GM23338 (cell line): Measurements from ENCODE around the gene SPPL2A. TPM values are rescaled to one million over a fixed set of nuclear protein-coding genes. Genes with fewer than 3 reads are reported as not detected.

Experiments used
- ATAC-seq: fragments of 200-7000 bp; cut with Tn5 transposase; 3 replicates; pipeline ENCODE4 v1.9.1; 2020
- DNase-seq: peaks from one replicate; pipeline ENCODE4 v3.0.0-alpha.2; 2015; ENCODE audit warnings: low spot score
- H2AFZ ChIP-seq: fragments of 200-600 bp; sonication (generic); 2 replicates; pipeline ENCODE4 v1.8.0; 2016; ENCODE audit warnings: antibody characterized with exemption, mild to moderate bottlenecking, moderate library complexity
- H3F3A ChIP-seq: fragments of 200-600 bp; sonication (generic); replicated peaks from 2 replicates; pipeline ENCODE4 v1.8.0; 2017; ENCODE audit warnings: antibody characterized with exemption, mixed run types, low read depth
- H3K27ac ChIP-seq: fragments of 200-600 bp; sonication (generic); 2 replicates; pipeline ENCODE4 v1.6.1; 2016; ENCODE audit warnings: low read depth
- H3K27me3 ChIP-seq: fragments of 200-600 bp; sonication (generic); 2 replicates; pipeline ENCODE4 v1.8.0; 2016; ENCODE audit warnings: mild to moderate bottlenecking, mixed run types, moderate library complexity; ENCODE audit not compliant: insufficient read depth
- H3K36me3 ChIP-seq: fragments of 200-600 bp; sonication (generic); 2 replicates; pipeline ENCODE4 v1.8.0; 2016; ENCODE audit warnings: mild to moderate bottlenecking; ENCODE audit not compliant: insufficient read depth
- H3K4me1 ChIP-seq: fragments of 200-600 bp; sonication (generic); 2 replicates; pipeline ENCODE4 v1.8.0; 2016; ENCODE audit warnings: mild to moderate bottlenecking, moderate library complexity; ENCODE audit not compliant: insufficient read depth
- H3K4me2 ChIP-seq: fragments of 200-600 bp; sonication (generic); 2 replicates; pipeline ENCODE4 v1.7.1; 2017; ENCODE audit warnings: mixed run types
- H3K4me3 ChIP-seq: fragments of 200-600 bp; sonication (generic); 2 replicates; pipeline ENCODE4 v1.6.1; 2016; ENCODE audit warnings: mixed run types
- H3K79me2 ChIP-seq: fragments of 200-600 bp; sonication (generic); replicated peaks from 2 replicates; pipeline ENCODE4 v1.8.0; 2017; ENCODE audit warnings: mild to moderate bottlenecking; ENCODE audit not compliant: insufficient read depth
- H3K9me2 ChIP-seq: fragments of 200-600 bp; sonication (generic); 2 replicates; pipeline ENCODE4 v1.8.0; 2017; ENCODE audit not compliant: insufficient read depth
- H4K20me1 ChIP-seq: fragments of 200-600 bp; sonication (generic); replicated peaks from 2 replicates; pipeline ENCODE4 v1.8.0; 2017; ENCODE audit warnings: mild to moderate bottlenecking; ENCODE audit not compliant: insufficient read depth
- H3K27ac Mint-ChIP-seq: 2 replicates; pipeline ENCODE4 v1.8.0; 2020; ENCODE audit warnings: inconsistent platforms, mild to moderate bottlenecking, moderate library complexity, mixed read lengths
- H3K27me3 Mint-ChIP-seq: 3 replicates; pipeline ENCODE4 v1.8.0; 2022; ENCODE audit warnings: low read depth, mild to moderate bottlenecking, moderate library complexity, mixed read lengths, inconsistent platforms; ENCODE audit not compliant: insufficient read depth, poor library complexity
- H3K36me3 Mint-ChIP-seq: 3 replicates; pipeline ENCODE4 v1.8.0; 2021; ENCODE audit warnings: low read depth, mild to moderate bottlenecking, inconsistent platforms, moderate library complexity, mixed read lengths
- H3K4me1 Mint-ChIP-seq: 3 replicates; pipeline ENCODE4 v1.8.0; 2020; ENCODE audit warnings: mild to moderate bottlenecking, inconsistent platforms, mixed read lengths
- H3K4me3 Mint-ChIP-seq: 3 replicates; pipeline ENCODE4 v1.8.0; 2021; ENCODE audit warnings: moderate library complexity, mild to moderate bottlenecking, inconsistent platforms, mixed read lengths
- H3K9me3 Mint-ChIP-seq: 3 replicates; pipeline ENCODE4 v1.8.0; 2020; ENCODE audit warnings: moderate library complexity, mild to moderate bottlenecking, inconsistent platforms, mixed read lengths
- CREB1 ChIP-seq: fragments of 250-450 bp; sonication (Bioruptor Pico); IDR thresholded peaks from 2 replicates; pipeline ENCODE4 v1.5.0; 2020; ENCODE audit warnings: low read depth, mild to moderate bottlenecking, moderate library complexity
- CTCF ChIP-seq, 2 experiments: fragments of 200-600 bp in 1 of 2; sonication (generic) in 1 of 2; conservative IDR thresholded peaks; 2 replicates each; pipeline versions ENCODE4 v1.5.1 to v1.6.1; 2016 to 2017; ENCODE audit warnings: antibody characterized with exemption in 2 of 2, low read depth in 2 of 2, mild to moderate bottlenecking in 2 of 2, moderate library complexity in 1 of 2
- ETS1 ChIP-seq: IDR thresholded peaks from 2 replicates; pipeline ENCODE4 v1.6.1; 2016; ENCODE audit warnings: antibody characterized with exemption
- EZH2 ChIP-seq: fragments of 200-600 bp; sonication (generic); IDR thresholded peaks from one replicate; pipeline ENCODE4 v1.8.0; 2017; ENCODE audit warnings: antibody characterized with exemption, mild to moderate bottlenecking, low read depth; ENCODE audit not compliant: unreplicated experiment
- EZH2phosphoT487 ChIP-seq: fragments of 200-600 bp; sonication (generic); IDR thresholded peaks from one replicate; pipeline ENCODE4 v1.8.1; 2018; ENCODE audit warnings: antibody characterized with exemption; ENCODE audit not compliant: unreplicated experiment
- JUNB ChIP-seq: IDR thresholded peaks from one replicate; pipeline ENCODE4 v1.6.1; 2016; ENCODE audit warnings: antibody characterized with exemption; ENCODE audit not compliant: unreplicated experiment
- NANOG ChIP-seq: IDR thresholded peaks from 2 replicates; pipeline ENCODE4 v1.6.1; 2016; ENCODE audit warnings: antibody characterized with exemption, borderline replicate concordance
- POLR2AphosphoS5 ChIP-seq: IDR thresholded peaks from 2 replicates; pipeline ENCODE4 v1.6.1; 2016; ENCODE audit warnings: antibody characterized with exemption, low read depth
- REST ChIP-seq: IDR thresholded peaks from one replicate; pipeline ENCODE4 v1.6.1; 2018; ENCODE audit warnings: antibody characterized with exemption; ENCODE audit not compliant: unreplicated experiment
- STAT1 ChIP-seq: IDR thresholded peaks from one replicate; pipeline ENCODE4 v1.6.1; 2016; ENCODE audit warnings: antibody characterized with exemption; ENCODE audit not compliant: unreplicated experiment
- ZNF331 ChIP-seq: fragments of 250-450 bp; sonication (Bioruptor Pico); IDR thresholded peaks from 2 replicates; pipeline ENCODE4 v1.5.0; 2020; ENCODE audit warnings: low read depth, mild to moderate bottlenecking, moderate library complexity
- ZNF462 ChIP-seq: fragments of 250-450 bp; sonication (Bioruptor Pico); IDR thresholded peaks from 2 replicates; pipeline ENCODE4 v1.5.0; 2020; ENCODE audit warnings: mild to moderate bottlenecking, moderate library complexity
- polyA plus RNA-seq: library from polyadenylated mRNA; unstranded; fragments of >200 nt; fragmentation: Nextera tagmentation; extraction: Ambion mirVana; gene quantifications from 2 replicates; pipeline ENCODE4 v1.2.1, GENCODE V29; 2016
- total RNA-seq: library from RNA; depleted of rRNA; stranded (reverse); fragments of >200 nt; shearing (Covaris generic); gene quantifications from 2 replicates; pipeline ENCODE4 v1.2.3, GENCODE V29; 2014

SPPL2A gene
- total and polyA plus RNA-seq, 2 experiments from 2014 or later = 10.9 to 24.1 TPM

- no peak for TF ChIP-seq ETS1
Observed at GRCh38 chr15:50786438-50786837, 20.9 kb upstream of the SPPL2A start (continued).

GRCh38 chr15:50783895-50784294 lies 18.4 kb upstream of the SPPL2A start:
- Histone ChIP-seq H2AFZ (no peak overlapping the region), H3K4me2 (no peak overlapping the region), H3K9me2 (0 out of 2 replicates have a peak, but pooled peaks cover 3% of the 10 kb centered on the region), H3K27me3 (no peaks in the 10 kb centered on the region), H3K79me2 (no peaks in the 10 kb centered on the region), H3K4me3 (no peak overlapping the region), H3K36me3 (no peaks in the 10 kb centered on the region), H4K20me1 (no peaks in the 10 kb centered on the region), H3K27ac (no peak overlapping the region), H3K4me1 (no peaks in the 10 kb centered on the region; the same call in 1 of the 2 replicates), H3F3A (no peaks in the 10 kb centered on the region)
- no peaks in the 10 kb centered on the region for H3K4me1 Mint-ChIP-seq
- TF ChIP-seq EZH2phosphoT487 = no peak
- no peak for TF ChIP-seq CTCF (conservative IDR thresholded peaks at IDR 0.05; ENCODE audit: low read depth in 2 of 2)
- no peak for TF ChIP-seq ETS1
- no peak for TF ChIP-seq STAT1
- TF ChIP-seq JUNB = no peak
- TF ChIP-seq NANOG = no peak
- no peak for TF ChIP-seq ZNF462 (CRISPR knock-in tag)
- TF ChIP-seq ZNF331 = no peak
- TF ChIP-seq EZH2 = no peak
- no peak for TF ChIP-seq POLR2AphosphoS5
- no peak for TF ChIP-seq REST
- no peak for TF ChIP-seq CREB1 (CRISPR knock-in tag)
- no peaks in the 10 kb centered on the region for H3K36me3 Mint-ChIP-seq
- DNase-seq (no peak), ATAC-seq (no peak)
- H3K4me3 Mint-ChIP-seq = no peak overlapping the region
- no peaks in the 10 kb centered on the region for H3K9me3 Mint-ChIP-seq
- H3K27me3 Mint-ChIP-seq = no peaks in the 10 kb centered on the region
- H3K27ac Mint-ChIP-seq = no peak overlapping the region
